Uterus (tissue), 4 donors: ENCODE results near the gene UBASH3B. TPM values are rescaled to one million over a fixed set of nuclear protein-coding genes. Genes with fewer than 3 reads are reported as not detected.
A peak's percentile ranks its signal among the peaks of the same experiment; 100 is the strongest.

Experiments used
- DNase-seq, 2 donors: peaks; one replicate each; pipeline ENCODE4 v3.0.0-alpha.2; 2019 to 2020
- H3K27ac ChIP-seq, 2 donors: fragments of 200-600 bp; sonication (generic); 1 replicate in 1 of 2; 2 replicates in 1 of 2; pipeline ENCODE4 v1.5.1; 2016 to 2018
- H3K27me3 ChIP-seq, 2 donors: fragments of 200-600 bp; sonication (generic); one replicate each; pipeline ENCODE4 v1.5.1; 2018 to 2019; ENCODE audit warnings: control low read depth in 1 of 2
- H3K36me3 ChIP-seq, 2 donors: fragments of 200-600 bp; sonication (generic); one replicate each; pipeline ENCODE4 v1.5.1; 2019; ENCODE audit warnings: control low read depth in 1 of 2
- H3K4me1 ChIP-seq, 2 donors: fragments of 200-600 bp; sonication (generic); one replicate each; pipeline ENCODE4 v1.5.1; 2018 to 2019; ENCODE audit warnings: control low read depth in 1 of 2
- H3K4me3 ChIP-seq, 2 donors: fragments of 200-600 bp; sonication (generic); 1 replicate in 1 of 2; 2 replicates in 1 of 2; pipeline ENCODE4 v1.5.1; 2018 to 2019; ENCODE audit warnings: mild to moderate bottlenecking in 1 of 2
- H3K9me3 ChIP-seq, 2 donors: fragments of 200-600 bp; sonication (generic); one replicate each; pipeline ENCODE4 v1.5.1; 2019; ENCODE audit warnings: control low read depth in 1 of 2
- CTCF ChIP-seq, 4 experiments: fragments of 200-600 bp in 2 of 4; fragments of 450-650 bp in 2 of 4; sonication (generic) in 2 of 4; IDR thresholded peaks; one replicate each; pipeline ENCODE4 v1.5.1; 2016 to 2019; ENCODE audit warnings: antibody characterized with exemption in 4 of 4, mild to moderate bottlenecking in 2 of 4, moderate library complexity in 1 of 4
- POLR2A ChIP-seq, 2 donors: fragments of 450-650 bp; IDR thresholded peaks; one replicate each; pipeline ENCODE4 v1.6.1; 2016; ENCODE audit warnings: antibody characterized with exemption in 2 of 2, mild to moderate bottlenecking in 1 of 2, moderate library complexity in 1 of 2
- intact Hi-C: fragments of 100-400 bp; cut with DNase I; formaldehyde crosslinking; loops from one replicate; pipeline ENCODE4 v1.15.1; 2023; ENCODE audit warnings: low total_unique reads
- total RNA-seq, 4 donors: library from RNA; depleted of rRNA in 3 of 4; stranded (reverse); fragments of >200 nt in 3 of 4; gene quantifications; one replicate each; pipeline versions ENCODE4 v1.1.0 to v1.2.4, GENCODE V29; 2014 to 2023
- donor health status: DM: yes; HTN: yes; CAD: no.

UBASH3B gene
- total RNA-seq, 4 donors from 2014 or later: under 0.01 to 5.8 (median 2.0) TPM

- H3K27me3 ChIP-seq: no peaks in the 10 kb centered on the region
- H3K27ac ChIP-seq: no peak overlapping the region
- H3K9me3 ChIP-seq: no peaks in the 10 kb centered on the region
- no peaks in the 10 kb centered on the region for H3K4me1 ChIP-seq
- intact Hi-C loops: no loop called here
- no peak overlapping the region for H3K4me3 ChIP-seq
- DNase-seq: no peak
- no peaks in the 10 kb centered on the region for H3K36me3 ChIP-seq
- TF ChIP-seq CTCF (IDR thresholded peaks at IDR 0.05): no peak
- no peak for TF ChIP-seq POLR2A (IDR thresholded peaks at IDR 0.05)
These were observed 142.1 kb downstream of the UBASH3B start for GRCh38 chr11:122797651-122798050.

- Histone ChIP-seq H3K36me3 (no peaks in the 10 kb centered on the region), H3K27me3 (no peaks in the 10 kb centered on the region), H3K9me3 (no peaks in the 10 kb centered on the region), H3K4me1 (no peaks in the 10 kb centered on the region), H3K4me3 (no peak overlapping the region), H3K27ac (peak overlapping the region in 1 of 2 donors; percentile 37)
- intact Hi-C loops: no loop called here
- no peak for DNase-seq
- TF ChIP-seq POLR2A (IDR thresholded peaks at IDR 0.05) (no peak), CTCF (IDR thresholded peaks at IDR 0.05) (no peak)
These were observed 144.0 kb downstream of the UBASH3B start for GRCh38 chr11:122799406-122800105.

- no peak overlapping the region for H3K27ac ChIP-seq
These were observed 147.4 kb downstream of the UBASH3B start for GRCh38 chr11:122802876-122803275.

GRCh38 chr11:122803306-122803705 is 147.8 kb downstream of the UBASH3B start:
- no peak for DNase-seq
- no peak overlapping the region for H3K27ac ChIP-seq
- TF ChIP-seq CTCF (IDR thresholded peaks at IDR 0.05) (no peak), POLR2A (IDR thresholded peaks at IDR 0.05) (no peak)
- H3K4me1 ChIP-seq: no peaks in the 10 kb centered on the region
- no peaks in the 10 kb centered on the region for H3K27me3 ChIP-seq
- H3K4me3 ChIP-seq: no peak overlapping the region
- intact Hi-C loops: no loop called here
- H3K36me3 ChIP-seq: no peaks in the 10 kb centered on the region
- no peaks in the 10 kb centered on the region for H3K9me3 ChIP-seq

More at GRCh38 chr11:122802876-122803275, 147.4 kb downstream of the UBASH3B start:
- no peaks in the 10 kb centered on the region for H3K27me3 ChIP-seq
- H3K4me3 ChIP-seq: no peak overlapping the region
- H3K36me3 ChIP-seq: no peaks in the 10 kb centered on the region
- no peaks in the 10 kb centered on the region for H3K4me1 ChIP-seq
- intact Hi-C loops: no loop called here
- DNase-seq: no peak
- H3K9me3 ChIP-seq: no peaks in the 10 kb centered on the region
- TF ChIP-seq CTCF (IDR thresholded peaks at IDR 0.05): no peak
- no peak for TF ChIP-seq POLR2A (IDR thresholded peaks at IDR 0.05)

- TF ChIP-seq CTCF (IDR thresholded peaks at IDR 0.05) (no peak), POLR2A (IDR thresholded peaks at IDR 0.05) (no peak)
- H3K27ac ChIP-seq: no peak overlapping the region
- H3K9me3 ChIP-seq: no peaks in the 10 kb centered on the region
- no peak overlapping the region for H3K4me3 ChIP-seq
- no peak for DNase-seq
- no peaks in the 10 kb centered on the region for H3K27me3 ChIP-seq
- intact Hi-C loops: no loop called here
- no peaks in the 10 kb centered on the region for H3K4me1 ChIP-seq
- no peaks in the 10 kb centered on the region for H3K36me3 ChIP-seq
These were observed 148.2 kb downstream of the UBASH3B start for GRCh38 chr11:122803716-122804115.
